ENCODE results near the gene UROD. TPM values are rescaled to one million over a fixed set of nuclear protein-coding genes. Genes with fewer than 3 reads are reported as not detected.

UROD gene
- total and polyA plus RNA-seq, 2 experiments from 2014 or later = 82.4 to 108 TPM

DNA sequence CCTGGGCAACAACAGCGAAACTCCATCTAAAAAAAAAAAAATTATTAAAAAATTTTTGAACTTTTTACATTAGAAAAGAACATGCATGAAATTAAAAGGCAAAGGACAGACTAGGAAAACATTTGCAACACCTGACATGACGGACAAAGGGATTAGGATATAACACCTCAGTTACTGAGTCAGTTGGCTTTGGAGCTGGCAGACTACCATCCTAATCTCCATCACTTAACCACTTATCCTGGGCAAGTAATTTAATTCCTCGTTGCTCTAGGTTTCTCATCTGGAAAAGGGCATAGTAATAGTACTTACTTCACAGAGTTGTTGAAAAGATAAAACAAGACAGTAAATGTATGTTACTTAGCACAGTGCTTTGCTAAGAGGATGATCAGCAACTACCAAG is 12.8 kb upstream of the UROD start (continued):
- TF ChIP-seq, protein P1, sequence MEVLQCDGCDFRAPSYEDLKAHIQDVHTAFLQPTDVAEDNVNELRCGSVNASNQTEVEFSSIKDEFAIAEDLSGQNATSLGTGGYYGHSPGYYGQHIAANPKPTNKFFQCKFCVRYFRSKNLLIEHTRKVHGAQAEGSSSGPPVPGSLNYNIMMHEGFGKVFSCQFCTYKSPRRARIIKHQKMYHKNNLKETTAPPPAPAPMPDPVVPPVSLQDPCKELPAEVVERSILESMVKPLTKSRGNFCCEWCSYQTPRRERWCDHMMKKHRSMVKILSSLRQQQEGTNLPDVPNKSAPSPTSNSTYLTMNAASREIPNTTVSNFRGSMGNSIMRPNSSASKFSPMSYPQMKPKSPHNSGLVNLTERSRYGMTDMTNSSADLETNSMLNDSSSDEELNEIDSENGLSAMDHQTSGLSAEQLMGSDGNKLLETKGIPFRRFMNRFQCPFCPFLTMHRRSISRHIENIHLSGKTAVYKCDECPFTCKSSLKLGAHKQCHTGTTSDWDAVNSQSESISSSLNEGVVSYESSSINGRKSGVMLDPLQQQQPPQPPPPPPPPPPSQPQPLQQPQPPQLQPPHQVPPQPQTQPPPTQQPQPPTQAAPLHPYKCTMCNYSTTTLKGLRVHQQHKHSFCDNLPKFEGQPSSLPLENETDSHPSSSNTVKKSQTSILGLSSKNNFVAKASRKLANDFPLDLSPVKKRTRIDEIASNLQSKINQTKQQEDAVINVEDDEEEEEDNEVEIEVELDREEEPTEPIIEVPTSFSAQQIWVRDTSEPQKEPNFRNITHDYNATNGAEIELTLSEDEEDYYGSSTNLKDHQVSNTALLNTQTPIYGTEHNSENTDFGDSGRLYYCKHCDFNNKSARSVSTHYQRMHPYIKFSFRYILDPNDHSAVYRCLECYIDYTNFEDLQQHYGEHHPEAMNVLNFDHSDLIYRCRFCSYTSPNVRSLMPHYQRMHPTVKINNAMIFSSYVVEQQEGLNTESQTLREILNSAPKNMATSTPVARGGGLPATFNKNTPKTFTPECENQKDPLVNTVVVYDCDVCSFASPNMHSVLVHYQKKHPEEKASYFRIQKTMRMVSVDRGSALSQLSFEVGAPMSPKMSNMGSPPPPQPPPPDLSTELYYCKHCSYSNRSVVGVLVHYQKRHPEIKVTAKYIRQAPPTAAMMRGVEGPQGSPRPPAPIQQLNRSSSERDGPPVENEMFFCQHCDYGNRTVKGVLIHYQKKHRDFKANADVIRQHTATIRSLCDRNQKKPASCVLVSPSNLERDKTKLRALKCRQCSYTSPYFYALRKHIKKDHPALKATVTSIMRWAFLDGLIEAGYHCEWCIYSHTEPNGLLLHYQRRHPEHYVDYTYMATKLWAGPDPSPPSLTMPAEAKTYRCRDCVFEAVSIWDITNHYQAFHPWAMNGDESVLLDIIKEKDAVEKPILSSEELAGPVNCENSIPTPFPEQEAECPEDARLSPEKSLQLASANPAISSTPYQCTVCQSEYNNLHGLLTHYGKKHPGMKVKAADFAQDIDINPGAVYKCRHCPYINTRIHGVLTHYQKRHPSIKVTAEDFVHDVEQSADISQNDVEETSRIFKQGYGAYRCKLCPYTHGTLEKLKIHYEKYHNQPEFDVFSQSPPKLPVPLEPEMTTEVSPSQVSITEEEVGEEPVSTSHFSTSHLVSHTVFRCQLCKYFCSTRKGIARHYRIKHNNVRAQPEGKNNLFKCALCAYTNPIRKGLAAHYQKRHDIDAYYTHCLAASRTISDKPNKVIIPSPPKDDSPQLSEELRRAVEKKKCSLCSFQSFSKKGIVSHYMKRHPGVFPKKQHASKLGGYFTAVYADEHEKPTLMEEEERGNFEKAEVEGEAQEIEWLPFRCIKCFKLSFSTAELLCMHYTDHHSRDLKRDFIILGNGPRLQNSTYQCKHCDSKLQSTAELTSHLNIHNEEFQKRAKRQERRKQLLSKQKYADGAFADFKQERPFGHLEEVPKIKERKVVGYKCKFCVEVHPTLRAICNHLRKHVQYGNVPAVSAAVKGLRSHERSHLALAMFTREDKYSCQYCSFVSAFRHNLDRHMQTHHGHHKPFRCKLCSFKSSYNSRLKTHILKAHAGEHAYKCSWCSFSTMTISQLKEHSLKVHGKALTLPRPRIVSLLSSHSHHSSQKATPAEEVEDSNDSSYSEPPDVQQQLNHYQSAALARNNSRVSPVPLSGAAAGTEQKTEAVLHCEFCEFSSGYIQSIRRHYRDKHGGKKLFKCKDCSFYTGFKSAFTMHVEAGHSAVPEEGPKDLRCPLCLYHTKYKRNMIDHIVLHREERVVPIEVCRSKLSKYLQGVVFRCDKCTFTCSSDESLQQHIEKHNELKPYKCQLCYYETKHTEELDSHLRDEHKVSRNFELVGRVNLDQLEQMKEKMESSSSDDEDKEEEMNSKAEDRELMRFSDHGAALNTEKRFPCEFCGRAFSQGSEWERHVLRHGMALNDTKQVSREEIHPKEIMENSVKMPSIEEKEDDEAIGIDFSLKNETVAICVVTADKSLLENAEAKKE (CRISPR knock-in tag; IDR thresholded peaks at IDR 0.05) = no peak
- TF ChIP-seq CREB1 (CRISPR knock-in tag; IDR thresholded peaks at IDR 0.05; ENCODE audit: low read depth) (no peak), ZNF331 (CRISPR knock-in tag; IDR thresholded peaks at IDR 0.05; ENCODE audit: low read depth) (no peak), EZH2phosphoT487 (IDR thresholded peaks at IDR 0.05; ENCODE audit: unreplicated experiment) (no peak), ZNF114 (CRISPR knock-in tag; IDR thresholded peaks at IDR 0.05) (no peak)
- TF ChIP-seq, protein P2, sequence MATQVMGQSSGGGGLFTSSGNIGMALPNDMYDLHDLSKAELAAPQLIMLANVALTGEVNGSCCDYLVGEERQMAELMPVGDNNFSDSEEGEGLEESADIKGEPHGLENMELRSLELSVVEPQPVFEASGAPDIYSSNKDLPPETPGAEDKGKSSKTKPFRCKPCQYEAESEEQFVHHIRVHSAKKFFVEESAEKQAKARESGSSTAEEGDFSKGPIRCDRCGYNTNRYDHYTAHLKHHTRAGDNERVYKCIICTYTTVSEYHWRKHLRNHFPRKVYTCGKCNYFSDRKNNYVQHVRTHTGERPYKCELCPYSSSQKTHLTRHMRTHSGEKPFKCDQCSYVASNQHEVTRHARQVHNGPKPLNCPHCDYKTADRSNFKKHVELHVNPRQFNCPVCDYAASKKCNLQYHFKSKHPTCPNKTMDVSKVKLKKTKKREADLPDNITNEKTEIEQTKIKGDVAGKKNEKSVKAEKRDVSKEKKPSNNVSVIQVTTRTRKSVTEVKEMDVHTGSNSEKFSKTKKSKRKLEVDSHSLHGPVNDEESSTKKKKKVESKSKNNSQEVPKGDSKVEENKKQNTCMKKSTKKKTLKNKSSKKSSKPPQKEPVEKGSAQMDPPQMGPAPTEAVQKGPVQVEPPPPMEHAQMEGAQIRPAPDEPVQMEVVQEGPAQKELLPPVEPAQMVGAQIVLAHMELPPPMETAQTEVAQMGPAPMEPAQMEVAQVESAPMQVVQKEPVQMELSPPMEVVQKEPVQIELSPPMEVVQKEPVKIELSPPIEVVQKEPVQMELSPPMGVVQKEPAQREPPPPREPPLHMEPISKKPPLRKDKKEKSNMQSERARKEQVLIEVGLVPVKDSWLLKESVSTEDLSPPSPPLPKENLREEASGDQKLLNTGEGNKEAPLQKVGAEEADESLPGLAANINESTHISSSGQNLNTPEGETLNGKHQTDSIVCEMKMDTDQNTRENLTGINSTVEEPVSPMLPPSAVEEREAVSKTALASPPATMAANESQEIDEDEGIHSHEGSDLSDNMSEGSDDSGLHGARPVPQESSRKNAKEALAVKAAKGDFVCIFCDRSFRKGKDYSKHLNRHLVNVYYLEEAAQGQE (IDR thresholded peaks at IDR 0.05; ENCODE audit: unreplicated experiment) = no peak

Measured in GM23338 (cell line).